ENCODE measurements around the gene DDX25. TPM values are rescaled to one million over a fixed set of nuclear protein-coding genes. Genes with fewer than 3 reads are reported as not detected.

DDX25 gene
- polyA plus RNA-seq, 3 donors = not detected

GRCh38 chr11:125977333-125977732 is 73.0 kb downstream of the DDX25 start:
- H3K4me1 Mint-ChIP-seq = no peaks in the 10 kb centered on the region
- H3K9ac ChIP-seq (ENCODE audit: insufficient read depth, low read length, poor library complexity, severe bottlenecking) = no peak overlapping the region
- no peaks in the 10 kb centered on the region for H3K36me3 Mint-ChIP-seq
- TF ChIP-seq CTCF (IDR thresholded peaks at IDR 0.05) = no peak
- intact Hi-C loops (cut with micrococcal nuclease) = no loop called here
- no peak overlapping the region for H3K4me2 ChIP-seq (replicated peaks; ENCODE audit: extremely low read depth, low read length, poor library complexity, severe bottlenecking)
- no CpG with 5 or more reads among the region's 3 CpGs for WGBS (ENCODE audit: insufficient coverage)
- no peaks in the 10 kb centered on the region for H4K20me1 ChIP-seq (ENCODE audit: insufficient read depth, low read length)
- H3K4me3 ChIP-seq (replicated peaks in 1 of 3; ENCODE audit: low read depth in 2 of 3, low read length in 3 of 3) = no peak overlapping the region
- H3K27me3 ChIP-seq (ENCODE audit: control insufficient read depth in 2 of 2, insufficient read depth in 2 of 2, low read length in 2 of 2) = no peaks in the 10 kb centered on the region
- H3K4me1 ChIP-seq (ENCODE audit: control insufficient read depth in 1 of 2, insufficient read depth in 2 of 2, low read length in 2 of 2) = no peaks in the 10 kb centered on the region
- no peak overlapping the region for H3K27ac Mint-ChIP-seq
- no peaks in the 10 kb centered on the region for H3K9me3 ChIP-seq (replicated peaks in 1 of 2; ENCODE audit: control insufficient read depth in 1 of 2, insufficient read depth in 1 of 2, low read length in 2 of 2)
- no peaks in the 10 kb centered on the region for H3K36me3 ChIP-seq (replicated peaks in 1 of 2; ENCODE audit: control insufficient read depth in 1 of 2, insufficient read depth in 2 of 2, low read length in 2 of 2)
- no peak overlapping the region for H3K4me3 Mint-ChIP-seq
- H2AFZ ChIP-seq (ENCODE audit: insufficient read depth, low read depth, low read length, poor library complexity, severe bottlenecking) = no peak overlapping the region
- H3K27me3 Mint-ChIP-seq (ENCODE audit: low read depth in 3 of 3) = peaks cover 0 to 6% (median 5%) of the 10 kb centered on the region in 3 donors
- no peaks in the 10 kb centered on the region for H3K79me2 ChIP-seq (ENCODE audit: insufficient read depth, low read length)
- H3K27ac ChIP-seq (ENCODE audit: low read depth in 1 of 2, low read length in 2 of 2) = no peak overlapping the region
- DNase-seq = no peak
- H3K9me3 Mint-ChIP-seq = no peaks in the 10 kb centered on the region

- WGBS (ENCODE audit: insufficient coverage) = no CpG with 5 or more reads among the region's 6 CpGs
- intact Hi-C loops (cut with micrococcal nuclease) = no loop called here
- Histone ChIP-seq H3K9me3 (replicated peaks in 1 of 2; ENCODE audit: control insufficient read depth in 1 of 2, insufficient read depth in 1 of 2, low read length in 2 of 2) (no peaks in the 10 kb centered on the region), H2AFZ (ENCODE audit: insufficient read depth, low read depth, low read length, poor library complexity, severe bottlenecking) (no peak overlapping the region), H3K27ac (ENCODE audit: low read depth in 1 of 2, low read length in 2 of 2) (no peak overlapping the region), H3K9ac (ENCODE audit: insufficient read depth, low read length, poor library complexity, severe bottlenecking) (no peak overlapping the region), H3K79me2 (ENCODE audit: insufficient read depth, low read length) (no peaks in the 10 kb centered on the region), H3K4me1 (ENCODE audit: control insufficient read depth in 1 of 2, insufficient read depth in 2 of 2, low read length in 2 of 2) (no peaks in the 10 kb centered on the region), H4K20me1 (ENCODE audit: insufficient read depth, low read length) (no peaks in the 10 kb centered on the region), H3K4me3 (replicated peaks in 1 of 3; ENCODE audit: low read depth in 2 of 3, low read length in 3 of 3) (no peak overlapping the region), H3K4me2 (replicated peaks; ENCODE audit: extremely low read depth, low read length, poor library complexity, severe bottlenecking) (no peak overlapping the region), H3K36me3 (replicated peaks in 1 of 2; ENCODE audit: control insufficient read depth in 1 of 2, insufficient read depth in 2 of 2, low read length in 2 of 2) (no peaks in the 10 kb centered on the region), H3K27me3 (ENCODE audit: control insufficient read depth in 2 of 2, insufficient read depth in 2 of 2, low read length in 2 of 2) (no peaks in the 10 kb centered on the region)
- TF ChIP-seq CTCF (IDR thresholded peaks at IDR 0.05) = no peak
- no peak overlapping the region for H3K4me3 Mint-ChIP-seq
- no peak overlapping the region for H3K27ac Mint-ChIP-seq
- H3K27me3 Mint-ChIP-seq (ENCODE audit: low read depth in 3 of 3) = peaks cover 0 to 8% (median 1%) of the 10 kb centered on the region in 3 donors
- H3K4me1 Mint-ChIP-seq = peaks cover 8% of the 10 kb centered on the region
- H3K9me3 Mint-ChIP-seq = no peaks in the 10 kb centered on the region
- H3K36me3 Mint-ChIP-seq = no peaks in the 10 kb centered on the region
- no peak for DNase-seq
These were observed 73.9 kb downstream of the DDX25 start for GRCh38 chr11:125978181-125978716.

Other genes starting within 250 kb of the DDX25 start
- not detected for gene ACRV1, start 223.7 kb upstream of the DDX25 start, polyA plus RNA-seq
- gene PATE1, start 158.2 kb upstream of the DDX25 start, polyA plus RNA-seq = not detected
- gene PATE2, start 125.7 kb upstream of the DDX25 start, polyA plus RNA-seq = not detected
- not detected for gene PATE3, start 116.4 kb upstream of the DDX25 start, polyA plus RNA-seq
- gene PATE4, start 71.2 kb upstream of the DDX25 start, polyA plus RNA-seq = not detected
- gene HYLS1, start 16.8 kb upstream of the DDX25 start, polyA plus RNA-seq = 1 to 10 TPM in 2 of 3 donors, under 1 TPM in 1; 0.61 to 2.6 (median 2.0) TPM
- gene PUS3, start 1.3 kb upstream of the DDX25 start, polyA plus RNA-seq = 1 to 10 TPM; 2.0 to 5.3 (median 3.1) TPM
- not detected for gene VSIG10L2, start 41.5 kb downstream of the DDX25 start, polyA plus RNA-seq
- under 1 TPM in 1 of 3 donors, not detected in 2; 0.01 TPM for gene CDON, start 158.4 kb downstream of the DDX25 start, polyA plus RNA-seq